HG02623 (cell line): ENCODE measurements around the gene CNST.
"Not testable (repeated sequence)": the region's sequence is repeated elsewhere in the genome, so short reads cannot be mapped to it uniquely, and the experiment has no call there.

Source experiments
- ATAC-seq: cut with Tn5 transposase; IDR thresholded peaks from one replicate; pipeline ENCODE4 v1.9.1; 2021; ENCODE audit warnings: moderate library complexity; ENCODE audit not compliant: unreplicated experiment

The CNST gene

GRCh38 chr1:246659594-246660140 lies 93.4 kb downstream of the CNST start:
- no peak for ATAC-seq

- no peak for ATAC-seq
Observed at GRCh38 chr1:246661451-246661850, 95.2 kb downstream of the CNST start.

GRCh38 chr1:246667773-246668172 lies 101.5 kb downstream of the CNST start:
- ATAC-seq: no peak

GRCh38 chr1:246669659-246670058 lies 103.4 kb downstream of the CNST start:
- ATAC-seq: no peak

GRCh38 chr1:246674049-246674448 lies 107.8 kb downstream of the CNST start:
- ATAC-seq: no peak

- ATAC-seq: no peak
Observed at GRCh38 chr1:246677842-246678241, 111.6 kb downstream of the CNST start.

- ATAC-seq: no peak
Observed at GRCh38 chr1:246678816-246679793, 112.8 kb downstream of the CNST start.

GRCh38 chr1:246679794-246680177 lies 113.5 kb downstream of the CNST start:
- ATAC-seq: no peak

- no peak for ATAC-seq
Observed at GRCh38 chr1:246680190-246680589, 113.9 kb downstream of the CNST start.

GRCh38 chr1:246680696-246681130 lies 114.5 kb downstream of the CNST start:
- ATAC-seq: no peak

- no peak for ATAC-seq
Observed at GRCh38 chr1:246681900-246682895, 115.9 kb downstream of the CNST start.

- no peak for ATAC-seq
Observed at GRCh38 chr1:246683521-246683920, 117.3 kb downstream of the CNST start.

GRCh38 chr1:246687002-246687401 lies 120.7 kb downstream of the CNST start:
- no peak for ATAC-seq

GRCh38 chr1:246689409-246690008 lies 123.3 kb downstream of the CNST start:
- peak; percentile 94 for ATAC-seq

- no peak for ATAC-seq
Observed at GRCh38 chr1:246690100-246690499, 123.8 kb downstream of the CNST start.

- ATAC-seq: no peak
Observed at GRCh38 chr1:246691622-246692495, 125.6 kb downstream of the CNST start.

GRCh38 chr1:246694213-246694895 lies 128.1 kb downstream of the CNST start:
- not testable (repeated sequence) for ATAC-seq

GRCh38 chr1:246695136-246695535 lies 128.9 kb downstream of the CNST start:
- no peak for ATAC-seq

GRCh38 chr1:246695666-246696065 lies 129.4 kb downstream of the CNST start:
- ATAC-seq: no peak
